Activated B cell treated with CpG ODN at 0.5 μM for 24 hours (primary cell): ENCODE data around the gene SBNO2. TPM values are rescaled to one million over a fixed set of nuclear protein-coding genes. Genes with fewer than 3 reads are reported as not detected.
A peak's percentile ranks its signal among the peaks of the same experiment; 100 is the strongest.

Experiments used
- ATAC-seq: fragments of 200-7000 bp; cut with Tn5 transposase; one replicate; pipeline ENCODE4 v1.10.0; 2021; ENCODE audit warnings: low read depth, mild to moderate bottlenecking, moderate library complexity
- CTCF ChIA-PET: fragments of 350-600 bp; sonication (Branson Sonifier 250); formaldehyde crosslinking; loops from one replicate; lab custom pipeline; 2021; ENCODE audit warnings: antibody characterized with exemption; lab: Charles Lee
- POLR2A ChIA-PET: fragments of 350-600 bp; sonication (Branson Sonifier 250); formaldehyde crosslinking; loops from one replicate; lab custom pipeline; 2021; ENCODE audit warnings: antibody characterized with exemption; lab: Charles Lee
- DNase-seq: peaks from one replicate; pipeline ENCODE4 v3.0.0; 2022
- H3K27ac Mint-ChIP-seq: one replicate; pipeline ENCODE4 v1.8.0; 2020; ENCODE audit warnings: mixed read lengths
- H3K27me3 Mint-ChIP-seq: one replicate; pipeline ENCODE4 v1.8.0; 2021; ENCODE audit warnings: mixed read lengths
- H3K36me3 Mint-ChIP-seq: one replicate; pipeline ENCODE4 v1.8.0; 2021; ENCODE audit warnings: low read depth, mixed read lengths
- H3K4me1 Mint-ChIP-seq: one replicate; pipeline ENCODE4 v1.8.0; 2021; ENCODE audit warnings: mixed read lengths
- H3K4me3 Mint-ChIP-seq: one replicate; pipeline ENCODE4 v1.8.0; 2020; ENCODE audit warnings: mild to moderate bottlenecking, mixed read lengths
- H3K9me3 Mint-ChIP-seq: one replicate; pipeline ENCODE4 v1.8.0; 2020; ENCODE audit warnings: mixed read lengths
- CTCF ChIP-seq: fragments of 200-600 bp; IDR thresholded peaks from one replicate; pipeline ENCODE4 v1.8.0; 2022; ENCODE audit warnings: antibody characterized with exemption, mild to moderate bottlenecking
- intact Hi-C: fragments of 100-400 bp; cut with micrococcal nuclease; formaldehyde crosslinking; loops from one replicate; pipeline ENCODE4 v1.15.1; 2024
- total RNA-seq: library from RNA; stranded (reverse); gene quantifications from 2 replicates; pipeline ENCODE4 v1.2.3, GENCODE V29; 2022

SBNO2 gene
- total RNA-seq, 1 donor from 2014 or later: 127 TPM

DNA sequence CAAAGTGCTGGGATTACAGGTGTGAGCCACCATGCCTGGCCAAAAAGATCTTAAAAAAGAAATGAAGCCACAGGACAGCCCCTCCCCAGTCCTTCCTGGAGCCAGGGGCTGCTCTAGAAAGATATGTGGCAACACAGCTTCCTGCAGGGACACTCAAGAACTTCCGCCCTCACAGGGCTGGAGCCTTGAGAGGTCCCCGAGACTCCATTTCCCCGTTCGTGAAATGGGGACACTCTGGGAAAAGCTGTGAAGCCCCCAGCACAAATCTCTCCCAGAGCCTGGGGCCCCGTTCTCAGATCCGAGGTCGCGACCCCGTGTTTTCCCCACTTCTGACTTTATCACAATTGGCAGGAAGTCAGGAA lies 72.8 kb downstream of the SBNO2 start:
- Mint-ChIP-seq H3K9me3 (no peaks in the 10 kb centered on the region), H3K27ac (peak overlapping the region; percentile 24), H3K36me3 (peaks cover 2% of the 10 kb centered on the region), H3K4me3 (peak overlapping the region; percentile 32), H3K27me3 (no peaks in the 10 kb centered on the region), H3K4me1 (peaks cover 49% of the 10 kb centered on the region)
- intact Hi-C loops: loop anchor here (5.0 to 10.0 kb wide), 2 partner anchors 71 to 177 kb away; partner anchors contain the start of genes ARID3A and SBNO2
- ChIA-PET POLR2A (interaction anchor here (0.5 to 1.7 kb wide), 14 partner anchors 8 to 193 kb away, joined by 3 to 8 read pairs (median 4); partner anchors contain the start of genes ABCA7, ARHGAP45, CIRBP and CNN2), CTCF (interaction anchor here (1.6 kb wide), 1 partner anchor 72 kb away, joined by 3 read pairs; no protein-coding TSS in a partner anchor)
- DNase-seq: no peak
- no peak for TF ChIP-seq CTCF
- no peak for ATAC-seq

DNA sequence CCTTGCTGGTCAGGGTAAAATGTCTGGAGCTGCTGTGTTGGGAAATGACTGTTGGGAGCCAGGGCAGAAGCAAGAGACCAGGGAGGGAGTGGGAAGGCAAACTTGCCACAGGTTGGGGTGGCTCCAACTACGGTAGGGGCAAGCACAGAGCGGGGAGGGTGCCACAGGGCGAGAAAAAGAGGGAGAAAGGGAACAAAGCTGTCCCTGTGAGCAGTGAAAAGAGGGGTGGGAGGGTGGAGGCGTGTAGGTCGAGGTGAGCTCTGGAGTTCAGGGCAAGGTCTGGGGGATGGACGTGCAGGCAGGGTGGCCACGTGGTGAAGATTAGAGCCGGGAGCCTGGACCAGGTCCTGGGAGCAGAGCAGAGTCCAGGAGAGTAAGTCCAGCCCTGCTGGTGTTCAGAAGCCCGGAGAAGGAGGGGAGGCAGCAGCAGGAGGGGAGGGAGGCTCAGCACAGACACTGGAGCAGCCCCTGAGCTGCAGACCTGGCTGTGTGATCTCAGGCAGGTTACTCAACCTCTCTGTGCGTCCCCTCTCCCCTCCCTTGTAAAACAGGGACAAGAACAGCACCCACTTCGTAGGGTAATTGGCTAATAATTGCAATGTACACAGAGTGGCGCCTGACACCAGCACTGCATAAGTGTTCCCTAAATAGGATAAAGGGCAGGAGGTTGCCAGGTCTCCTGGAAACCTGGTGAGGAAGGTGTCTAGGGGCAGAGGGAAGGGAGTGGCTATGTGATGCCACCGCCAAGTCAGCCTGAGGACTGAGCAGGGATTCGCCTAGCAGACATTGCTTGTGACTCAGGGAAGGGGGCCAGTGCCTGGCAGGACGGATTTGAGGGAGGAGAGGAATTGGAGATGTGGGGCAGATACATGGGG lies 75.7 kb downstream of the SBNO2 start:
- ATAC-seq (no peak), DNase-seq (no peak)
- intact Hi-C loops: no loop called here
- TF ChIP-seq CTCF: no peak
- ChIA-PET POLR2A (interaction anchor here (0.7 to 1.3 kb wide), 4 partner anchors 15 to 34 kb away, joined by 3 to 4 read pairs (median 3); no protein-coding TSS in a partner anchor), CTCF (no interaction called here)
- no peak overlapping the region for H3K27ac Mint-ChIP-seq
- H3K4me3 Mint-ChIP-seq: no peak overlapping the region
- H3K36me3 Mint-ChIP-seq: peaks cover 8% of the 10 kb centered on the region
- H3K4me1 Mint-ChIP-seq: peaks cover 64% of the 10 kb centered on the region
- H3K27me3 Mint-ChIP-seq: no peaks in the 10 kb centered on the region
- H3K9me3 Mint-ChIP-seq: no peaks in the 10 kb centered on the region

- Mint-ChIP-seq H3K27ac (no peak overlapping the region), H3K27me3 (no peaks in the 10 kb centered on the region), H3K4me1 (peaks cover 64% of the 10 kb centered on the region), H3K36me3 (peaks cover 12% of the 10 kb centered on the region), H3K9me3 (no peaks in the 10 kb centered on the region), H3K4me3 (no peak overlapping the region)
- ChIA-PET CTCF (no interaction called here), POLR2A (interaction anchor here (1.0 to 1.4 kb wide), 4 partner anchors 16 to 33 kb away, joined by 3 to 5 read pairs (median 4); partner anchors contain the start of gene ARHGAP45)
- ATAC-seq (no peak), DNase-seq (no peak)
- no peak for TF ChIP-seq CTCF
- intact Hi-C loops: no loop called here
Observed at GRCh38 chr19:1097810-1098176, 76.3 kb downstream of the SBNO2 start.

GRCh38 chr19:1094978-1095701 lies 78.9 kb downstream of the SBNO2 start, which contains the start of gene POLR2E:
POLR2E (minus strand) TSS chr19:1095375; CDS start chr19:1095315, 60 bp downstream.
- peak within 1 kb of the TSS; percentile 84 for H3K27ac Mint-ChIP-seq
- H3K4me3 Mint-ChIP-seq: peak within 1 kb of the TSS; percentile 90
- no peak for TF ChIP-seq CTCF
- ChIA-PET POLR2A (interaction anchor here (0.6 to 2.9 kb wide), 13 partner anchors 9 to 342 kb away, joined by 3 to 48 read pairs (median 4); partner anchors contain the start of genes ABCA7, ARHGAP45, CIRBP and GPX4), CTCF (interaction anchor here (0.7 kb wide), 1 partner anchor 30 kb away, joined by 5 read pairs; no protein-coding TSS in a partner anchor)
- ATAC-seq: peak; percentile 98
- H3K4me1 Mint-ChIP-seq: peaks cover 45% of the 10 kb centered on the region
- peak; percentile 98 for DNase-seq
- H3K27me3 Mint-ChIP-seq: no peaks in the 10 kb centered on the region
- no peaks in the 10 kb centered on the region for H3K9me3 Mint-ChIP-seq
- intact Hi-C loops: loop anchor here (1.0 to 2.0 kb wide), 3 partner anchors 8 to 146 kb away; partner anchors contain the start of genes ATP5F1D and GPX4
- H3K36me3 Mint-ChIP-seq: peaks cover 19% of the 10 kb centered on the region
